Posterior cingulate gyrus (tissue), 11 donors: ENCODE results near the gene CNTNAP2.
"Not testable (repeated sequence)": the region's sequence is repeated elsewhere in the genome, so short reads cannot be mapped to it uniquely, and the experiment has no call there.

ENCODE experiments used
- DNase-seq, 10 donors: peaks; one replicate each; pipeline versions ENCODE4 v3.0.0 to v3.0.0-alpha.2; 2020 to 2021; ENCODE audit warnings: mixed read lengths in 3 of 10
- intact Hi-C: fragments of 100-400 bp; cut with DNase I; formaldehyde crosslinking; loops from one replicate; pipeline ENCODE4 v1.15.1; 2023

The CNTNAP2 gene

GRCh38 chr7:148330124-148330818, 2213.7 kb downstream of the CNTNAP2 start:
- intact Hi-C loops, result no loop called here
- DNase-seq, result no peak

GRCh38 chr7:148330822-148331221, 2214.2 kb downstream of the CNTNAP2 start:
- DNase-seq, result no peak
- intact Hi-C loops, result no loop called here

DNA sequence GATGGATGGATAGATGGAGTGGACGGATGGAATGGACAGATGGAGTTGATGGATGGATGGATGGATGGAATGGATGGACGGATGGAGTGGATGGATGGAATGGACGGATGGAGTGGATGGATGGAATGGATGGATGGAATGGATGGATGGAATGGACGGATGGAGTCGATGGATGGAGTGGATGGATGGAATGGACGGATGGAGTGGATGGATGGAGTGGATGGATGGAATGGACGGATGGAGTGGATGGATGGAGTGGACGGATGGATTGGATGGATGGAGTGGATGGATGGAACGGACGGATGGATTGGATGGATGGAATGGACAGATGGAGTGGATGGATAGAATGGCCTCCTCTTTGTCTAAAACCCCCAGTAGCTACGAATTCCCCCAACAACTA, 2214.9 kb downstream of the CNTNAP2 start:
- intact Hi-C loops, DNase-seq: not testable (repeated sequence)

- intact Hi-C loops, result no loop called here
- DNase-seq, result no peak
These were observed 2215.9 kb downstream of the CNTNAP2 start for GRCh38 chr7:148332191-148333186.

DNA sequence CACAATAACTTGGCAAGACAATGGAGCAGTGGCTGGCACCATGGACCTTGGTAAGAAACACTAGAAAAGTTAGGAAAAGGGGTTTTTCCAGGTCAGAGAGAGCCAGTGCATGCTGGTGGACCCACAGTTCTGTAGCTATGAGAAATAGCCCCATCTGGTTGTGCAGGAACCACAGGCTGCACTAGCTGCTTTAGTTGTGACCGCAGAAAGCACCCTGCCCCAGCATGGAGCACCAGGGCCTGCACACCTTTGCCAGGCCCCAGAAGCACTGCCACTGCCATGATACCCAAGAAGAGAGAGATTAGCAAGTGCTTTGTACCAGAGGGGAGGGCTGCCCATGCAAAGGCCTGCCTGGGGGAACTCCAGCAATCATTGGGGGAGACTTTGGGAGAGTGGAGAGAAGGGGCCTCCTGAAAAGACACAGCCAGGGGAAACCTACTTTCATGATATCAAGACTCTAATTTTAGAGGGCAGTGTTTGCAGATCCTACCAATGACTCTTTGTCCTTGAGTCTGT, 2217.9 kb downstream of the CNTNAP2 start:
- intact Hi-C loops, result no loop called here
- DNase-seq, result no peak

GRCh38 chr7:148334959-148335577, 2218.5 kb downstream of the CNTNAP2 start:
- no peak for DNase-seq
- intact Hi-C loops, result no loop called here

GRCh38 chr7:148335790-148336189, 2219.2 kb downstream of the CNTNAP2 start:
- DNase-seq, result no peak
- intact Hi-C loops, result no loop called here

GRCh38 chr7:148336411-148336810, 2219.8 kb downstream of the CNTNAP2 start:
- intact Hi-C loops, result no loop called here
- no peak for DNase-seq

GRCh38 chr7:148337246-148337965, 2220.8 kb downstream of the CNTNAP2 start:
- intact Hi-C loops, result no loop called here
- no peak for DNase-seq

DNA sequence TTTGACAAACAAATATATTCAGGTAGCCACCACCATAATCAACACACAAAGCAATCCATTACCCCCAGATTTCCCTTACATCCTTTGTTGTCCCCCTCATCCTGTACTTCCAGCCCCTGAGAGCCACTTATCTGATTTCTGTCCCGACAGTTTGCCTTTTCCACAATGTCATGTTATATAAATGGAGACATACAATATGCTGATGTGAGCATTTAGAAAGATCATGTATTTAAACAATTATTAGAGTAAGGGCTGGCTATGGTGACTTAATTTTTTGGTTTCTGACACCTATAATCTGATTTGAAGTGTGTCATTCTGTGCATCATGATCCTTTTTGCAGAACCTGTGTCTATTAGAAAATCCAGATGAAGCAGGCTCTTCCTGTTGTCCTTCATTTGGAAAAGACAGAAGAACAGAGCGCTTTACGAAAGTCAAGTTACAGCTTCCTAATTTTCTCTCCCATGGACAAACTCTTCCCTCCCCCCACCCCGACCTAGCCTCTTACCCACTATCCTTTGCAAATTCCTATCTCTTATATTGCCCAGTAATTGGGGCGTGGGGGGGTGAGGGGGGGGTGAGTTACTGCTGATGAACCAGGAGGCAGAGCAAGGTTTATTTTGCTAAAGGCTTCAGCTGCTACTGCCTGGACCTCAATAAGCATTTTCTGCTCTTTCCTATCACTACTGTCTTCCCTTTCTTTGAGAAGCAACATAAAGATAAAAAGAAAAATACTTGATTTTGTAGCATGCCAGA, 2221.6 kb downstream of the CNTNAP2 start:
- no peak for DNase-seq
- intact Hi-C loops, result no loop called here

DNA sequence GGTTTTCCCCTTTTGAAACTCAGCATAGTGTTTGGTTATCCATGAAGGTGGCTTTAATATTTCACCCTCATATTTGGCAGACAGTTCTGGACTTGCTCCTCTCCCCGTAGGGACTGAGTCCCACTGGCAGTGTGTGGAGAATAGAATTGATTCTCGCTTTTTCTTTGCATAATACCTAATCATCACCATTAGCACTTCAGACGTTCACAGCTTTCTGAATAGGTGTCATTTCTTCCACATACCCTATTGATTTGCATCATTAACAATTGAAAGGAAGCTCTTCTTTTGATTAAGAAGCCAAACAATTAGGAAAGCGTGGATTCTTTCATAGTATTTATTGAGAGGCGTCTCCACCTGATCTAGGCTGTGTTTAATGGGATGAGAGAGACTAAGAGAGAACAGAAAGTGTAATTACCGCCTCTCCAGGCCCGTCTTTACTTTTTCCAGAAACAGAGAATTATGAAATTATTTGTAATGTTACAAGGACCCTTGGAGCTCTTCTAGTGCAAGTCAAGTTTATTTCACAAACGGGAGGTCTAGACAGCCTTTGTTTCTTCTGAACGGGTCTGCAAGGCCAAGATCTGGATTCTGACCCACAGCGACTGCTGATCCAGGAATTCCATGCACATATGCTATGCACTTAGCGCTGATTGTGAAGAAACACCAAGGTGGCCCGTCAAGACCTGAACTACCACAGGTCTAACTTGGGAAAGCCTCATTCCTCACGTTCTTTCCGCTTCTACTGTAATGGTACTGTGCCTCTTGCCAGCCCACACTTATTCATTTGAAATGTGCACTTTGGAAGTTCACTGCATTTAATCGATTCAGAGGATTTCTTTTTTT, 2224.1 kb downstream of the CNTNAP2 start:
- no peak for DNase-seq
- intact Hi-C loops, result no loop called here

GRCh38 chr7:148344406-148344805, 2227.8 kb downstream of the CNTNAP2 start:
- intact Hi-C loops, result no loop called here
- no peak for DNase-seq

GRCh38 chr7:148347981-148348380, 2231.4 kb downstream of the CNTNAP2 start:
- intact Hi-C loops, result no loop called here
- no peak for DNase-seq

GRCh38 chr7:148348466-148348865, 2231.9 kb downstream of the CNTNAP2 start:
- intact Hi-C loops, result no loop called here
- no peak for DNase-seq

DNA sequence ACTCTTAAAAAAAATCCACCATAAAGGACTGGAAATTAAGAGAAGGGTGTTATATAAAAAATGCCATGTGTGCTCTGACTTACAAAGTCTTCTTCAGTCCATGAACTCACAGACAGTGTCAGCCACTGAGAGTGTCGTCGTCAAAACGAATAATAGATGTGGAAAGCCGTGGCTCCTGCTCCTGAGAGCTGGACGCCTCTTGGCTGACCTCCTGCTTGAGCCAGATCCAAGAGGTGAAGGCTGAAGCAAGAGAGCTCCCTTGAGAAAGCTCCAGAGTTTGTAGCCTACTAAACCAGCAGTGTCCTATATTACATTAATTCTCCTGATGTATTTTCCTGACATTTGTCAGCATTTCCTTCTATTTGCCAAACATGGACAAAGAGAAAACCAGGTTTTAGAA, 2239.7 kb downstream of the CNTNAP2 start:
- intact Hi-C loops, result no loop called here
- DNase-seq, result no peak

DNA sequence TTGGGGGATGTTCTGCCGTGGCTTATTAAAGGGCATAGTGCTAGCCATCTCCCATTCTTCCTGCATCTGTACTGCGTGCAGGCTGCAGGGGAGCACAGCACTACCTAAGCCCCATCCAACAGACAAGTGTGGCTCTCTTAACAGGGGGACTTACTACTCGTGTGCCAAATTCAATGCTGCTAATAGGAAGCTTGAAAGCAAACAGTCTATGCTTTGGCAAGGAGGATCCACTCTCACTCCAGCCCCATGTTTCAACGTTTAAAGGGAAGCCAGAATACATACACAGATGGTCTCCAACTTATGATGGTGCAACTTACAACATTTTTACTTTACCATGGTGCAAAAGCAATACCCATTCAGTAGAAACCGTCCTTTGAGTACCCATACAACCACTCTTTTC, 2245.9 kb downstream of the CNTNAP2 start:
- intact Hi-C loops, result no loop called here
- no peak for DNase-seq

GRCh38 chr7:148367731-148368475, 2251.3 kb downstream of the CNTNAP2 start:
- DNase-seq, result no peak
- intact Hi-C loops, result no loop called here

GRCh38 chr7:148368562-148368961, 2252.0 kb downstream of the CNTNAP2 start:
- intact Hi-C loops, result no loop called here
- no peak for DNase-seq
